CD14-positive monocyte (primary cell): Measurements from ENCODE around the gene COX6B1. TPM values are rescaled to one million over a fixed set of nuclear protein-coding genes. Genes with fewer than 3 reads are reported as not detected.

Source experiments
- DNase-seq, 3 donors: peaks; one replicate each; pipeline ENCODE4 v3.0.0-alpha.2; 2011 to 2022
- H2AFZ ChIP-seq: 2 replicates; pipeline ENCODE4 v1.6.0; 2012; ENCODE audit warnings: mild to moderate bottlenecking, low read depth, low read length, inconsistent platforms; ENCODE audit not compliant: insufficient read depth, poor library complexity, severe bottlenecking
- H3K27ac ChIP-seq, 2 donors: 1 replicate in 1 of 2; 2 replicates in 1 of 2; pipeline ENCODE4 v1.5.1; 2012 to 2013; ENCODE audit warnings: low read length in 2 of 2, control low read depth in 1 of 2, inconsistent platforms in 1 of 2, low read depth in 1 of 2, mild to moderate bottlenecking in 1 of 2
- H3K27me3 ChIP-seq, 2 donors: one replicate each; pipeline versions ENCODE4 v1.6.0 to v1.6.1; 2011 to 2013; ENCODE audit warnings: low read length in 2 of 2; ENCODE audit not compliant: control insufficient read depth in 2 of 2, insufficient read depth in 2 of 2
- H3K36me3 ChIP-seq, 2 donors: replicated peaks in 1 of 2; 1 replicate in 1 of 2; 2 replicates in 1 of 2; pipeline versions ENCODE4 v1.5.1 to v1.6.1; 2012 to 2013; ENCODE audit warnings: low read length in 2 of 2, control low read depth in 1 of 2, inconsistent platforms in 1 of 2, mild to moderate bottlenecking in 1 of 2; ENCODE audit not compliant: insufficient read depth in 2 of 2, control insufficient read depth in 1 of 2
- H3K4me1 ChIP-seq, 2 donors: 1 replicate in 1 of 2; 2 replicates in 1 of 2; pipeline versions ENCODE4 v1.5.1 to v1.6.1; 2012 to 2013; ENCODE audit warnings: low read length in 2 of 2, control low read depth in 1 of 2, inconsistent platforms in 1 of 2, mild to moderate bottlenecking in 1 of 2, moderate library complexity in 1 of 2; ENCODE audit not compliant: insufficient read depth in 2 of 2, control insufficient read depth in 1 of 2
- H3K4me2 ChIP-seq: replicated peaks from 2 replicates; pipeline ENCODE3; 2012; ENCODE audit warnings: low read length, moderate library complexity, mild to moderate bottlenecking; ENCODE audit not compliant: poor library complexity, severe bottlenecking; ENCODE audit errors: extremely low read depth
- H3K4me3 ChIP-seq, 3 experiments: fragments of 200-600 bp in 1 of 3; sonication (generic) in 1 of 3; replicated peaks in 1 of 3; 1 replicate in 2 of 3; 2 replicates in 1 of 3; pipeline ENCODE4 v1.5.1; 2011 to 2013; ENCODE audit warnings: low read length in 3 of 3, mild to moderate bottlenecking in 3 of 3, control low read depth in 2 of 3, low read depth in 2 of 3, inconsistent platforms in 1 of 3, moderate library complexity in 1 of 3
- H3K79me2 ChIP-seq: 2 replicates; pipeline ENCODE4 v1.6.0; 2012; ENCODE audit warnings: mild to moderate bottlenecking, control low read depth, inconsistent platforms, low read length, moderate library complexity; ENCODE audit not compliant: insufficient read depth
- H3K9ac ChIP-seq: 2 replicates; pipeline ENCODE4 v1.6.0; 2017; ENCODE audit warnings: low read length, mild to moderate bottlenecking; ENCODE audit not compliant: insufficient read depth, poor library complexity, severe bottlenecking
- H3K9me3 ChIP-seq, 2 donors: replicated peaks in 1 of 2; 1 replicate in 1 of 2; 2 replicates in 1 of 2; pipeline versions ENCODE4 v1.5.1 to v1.6.1; 2012 to 2013; ENCODE audit warnings: low read length in 2 of 2, control low read depth in 1 of 2; ENCODE audit not compliant: control insufficient read depth in 1 of 2, insufficient read depth in 1 of 2
- H4K20me1 ChIP-seq: 2 replicates; pipeline ENCODE4 v1.6.0; 2012; ENCODE audit warnings: mild to moderate bottlenecking, low read length, control low read depth, moderate library complexity; ENCODE audit not compliant: insufficient read depth
- H3K27ac Mint-ChIP-seq, 7 donors: one replicate each; pipeline ENCODE4 v1.8.0; 2020; ENCODE audit warnings: mild to moderate bottlenecking in 7 of 7, mixed read lengths in 7 of 7, moderate library complexity in 6 of 7, inconsistent platforms in 2 of 7
- H3K27me3 Mint-ChIP-seq, 3 donors: one replicate each; pipeline ENCODE4 v1.8.0; 2021 to 2022; ENCODE audit warnings: low read depth in 3 of 3, mild to moderate bottlenecking in 3 of 3, mixed read lengths in 3 of 3, moderate library complexity in 3 of 3, inconsistent platforms in 1 of 3
- H3K36me3 Mint-ChIP-seq, 2 donors: one replicate each; pipeline ENCODE4 v1.8.0; 2020; ENCODE audit warnings: mixed read lengths in 2 of 2, inconsistent platforms in 1 of 2, mild to moderate bottlenecking in 1 of 2
- H3K4me1 Mint-ChIP-seq: one replicate; pipeline ENCODE4 v1.8.0; 2020; ENCODE audit warnings: mild to moderate bottlenecking, mixed read lengths
- H3K4me3 Mint-ChIP-seq, 2 donors: one replicate each; pipeline ENCODE4 v1.8.0; 2020; ENCODE audit warnings: mild to moderate bottlenecking in 2 of 2, mixed read lengths in 2 of 2, moderate library complexity in 1 of 2
- H3K9me3 Mint-ChIP-seq, 7 donors: one replicate each; pipeline ENCODE4 v1.8.0; 2020 to 2022; ENCODE audit warnings: mixed read lengths in 7 of 7, mild to moderate bottlenecking in 6 of 7, moderate library complexity in 6 of 7, inconsistent platforms in 2 of 7
- WGBS: methylation state at CpG from one replicate; pipeline ENCODE4 v1.1.5; 2013; ENCODE audit warnings: missing lambda C conversion rate; ENCODE audit not compliant: insufficient coverage; 5-methylcytosine and 5-hydroxymethylcytosine counted together
- intact Hi-C, 2 donors: fragments of 100-400 bp; cut with micrococcal nuclease; formaldehyde crosslinking; loops; one replicate each; pipeline versions ENCODE4 v1.15.0 to v1.15.1; 2023
- polyA plus RNA-seq, 3 donors: library from polyadenylated mRNA; depleted of rRNA in 1 of 3; unstranded in 2 of 3; stranded (reverse) in 1 of 3; fragments of 300-500 nt in 2 of 3; fragments of >200 nt in 1 of 3; fragmentation: Illumina TruSeq in 2 of 3; gene quantifications; 1 replicate in 2 of 3; 2 replicates in 1 of 3; pipeline ENCODE4 v1.2.3, GENCODE V29; 2012 to 2021
- TF ChIP-seq, protein P1 (sequence below): fragments of 200-600 bp; IDR thresholded peaks from one replicate; pipeline ENCODE4 v1.8.0; 2022; ENCODE audit warnings: antibody characterized with exemption, mild to moderate bottlenecking

COX6B1 gene
- polyA plus RNA-seq, 3 donors: 611 to 948 (median 825) TPM

DNA sequence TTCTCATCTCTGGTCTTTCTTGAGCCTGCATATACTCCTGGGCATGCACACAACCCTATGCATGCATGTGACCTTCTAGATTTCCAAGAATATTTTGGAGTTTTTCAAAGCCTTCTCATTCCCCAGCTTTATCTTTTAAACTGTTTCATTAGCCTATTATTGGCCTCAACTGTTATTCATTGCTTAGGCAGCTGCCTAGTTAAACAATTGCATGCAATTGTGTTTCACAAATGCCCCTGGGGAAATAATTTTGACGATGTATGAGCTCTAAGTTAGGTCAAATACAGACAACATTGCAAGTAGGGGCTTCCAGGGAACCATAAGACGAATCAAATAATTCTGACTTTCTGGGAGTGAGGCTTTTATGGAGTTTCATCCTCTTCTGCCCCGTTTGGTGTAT lies 15.9 kb downstream of the COX6B1 start:
- no peak overlapping the region for H3K4me3 Mint-ChIP-seq
- peaks cover 37 to 38% of the 10 kb centered on the region in 2 donors for H3K36me3 ChIP-seq
- no peaks in the 10 kb centered on the region for H3K27me3 ChIP-seq
- H3K4me1 ChIP-seq: no peaks in the 10 kb centered on the region
- H3K9ac ChIP-seq: no peak overlapping the region
- no peak overlapping the region for H3K27ac Mint-ChIP-seq
- H3K36me3 Mint-ChIP-seq: peaks cover 9 to 17% of the 10 kb centered on the region in 2 donors
- H3K79me2 ChIP-seq: no peaks in the 10 kb centered on the region
- H2AFZ ChIP-seq: no peak overlapping the region
- WGBS: 100% methylated on average over 1 of the region's 3 CpGs
- H3K4me3 ChIP-seq: no peak overlapping the region
- TF ChIP-seq, protein P1, sequence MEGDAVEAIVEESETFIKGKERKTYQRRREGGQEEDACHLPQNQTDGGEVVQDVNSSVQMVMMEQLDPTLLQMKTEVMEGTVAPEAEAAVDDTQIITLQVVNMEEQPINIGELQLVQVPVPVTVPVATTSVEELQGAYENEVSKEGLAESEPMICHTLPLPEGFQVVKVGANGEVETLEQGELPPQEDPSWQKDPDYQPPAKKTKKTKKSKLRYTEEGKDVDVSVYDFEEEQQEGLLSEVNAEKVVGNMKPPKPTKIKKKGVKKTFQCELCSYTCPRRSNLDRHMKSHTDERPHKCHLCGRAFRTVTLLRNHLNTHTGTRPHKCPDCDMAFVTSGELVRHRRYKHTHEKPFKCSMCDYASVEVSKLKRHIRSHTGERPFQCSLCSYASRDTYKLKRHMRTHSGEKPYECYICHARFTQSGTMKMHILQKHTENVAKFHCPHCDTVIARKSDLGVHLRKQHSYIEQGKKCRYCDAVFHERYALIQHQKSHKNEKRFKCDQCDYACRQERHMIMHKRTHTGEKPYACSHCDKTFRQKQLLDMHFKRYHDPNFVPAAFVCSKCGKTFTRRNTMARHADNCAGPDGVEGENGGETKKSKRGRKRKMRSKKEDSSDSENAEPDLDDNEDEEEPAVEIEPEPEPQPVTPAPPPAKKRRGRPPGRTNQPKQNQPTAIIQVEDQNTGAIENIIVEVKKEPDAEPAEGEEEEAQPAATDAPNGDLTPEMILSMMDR: no peak
- peaks cover 11% of the 10 kb centered on the region for H4K20me1 ChIP-seq
- no peaks in the 10 kb centered on the region for H3K9me3 ChIP-seq
- peaks cover 2 to 7% (median 6%) of the 10 kb centered on the region in 3 donors for H3K27me3 Mint-ChIP-seq
- intact Hi-C loops: no loop called here
- no peak for DNase-seq
- H3K4me2 ChIP-seq: no peak overlapping the region
- no peak overlapping the region for H3K27ac ChIP-seq
- peaks cover 0 to 1% (median 0%) of the 10 kb centered on the region in 7 donors for H3K9me3 Mint-ChIP-seq
- H3K4me1 Mint-ChIP-seq: no peaks in the 10 kb centered on the region

DNA sequence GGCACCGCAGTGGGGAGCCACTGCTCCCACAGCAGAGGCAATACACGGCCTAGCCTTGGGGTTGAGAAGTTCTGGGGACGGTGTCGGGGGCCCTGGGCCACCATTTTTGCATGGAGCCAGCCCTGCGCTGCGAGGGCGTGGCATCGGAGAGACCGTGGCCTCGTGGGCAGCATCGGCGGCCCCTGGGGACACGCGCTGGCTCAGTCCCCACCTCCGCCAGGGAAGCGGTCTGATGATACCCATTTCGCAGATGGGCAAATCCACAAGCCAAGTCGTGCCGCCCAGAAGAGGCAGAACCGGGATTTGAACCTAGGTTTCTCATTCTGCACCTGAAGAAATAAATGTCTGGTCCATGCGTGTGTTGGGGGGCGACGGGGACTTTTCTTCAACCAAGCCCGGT lies 17.0 kb downstream of the COX6B1 start:
- Histone ChIP-seq H3K4me3 (no peak overlapping the region), H3K4me2 (no peak overlapping the region), H3K79me2 (no peaks in the 10 kb centered on the region), H3K4me1 (no peaks in the 10 kb centered on the region), H3K27ac (no peak overlapping the region), H3K9me3 (no peaks in the 10 kb centered on the region), H3K36me3 (peaks cover 26 to 28% of the 10 kb centered on the region in 2 donors), H4K20me1 (peaks cover 8% of the 10 kb centered on the region), H3K9ac (no peak overlapping the region), H3K27me3 (no peaks in the 10 kb centered on the region), H2AFZ (no peak overlapping the region)
- TF ChIP-seq, protein P1: no peak
- no peak for DNase-seq
- 97% methylated on average over 23 of the region's 24 CpGs for WGBS
- H3K4me1 Mint-ChIP-seq: no peaks in the 10 kb centered on the region
- intact Hi-C loops: no loop called here
- no peak overlapping the region for H3K4me3 Mint-ChIP-seq
- no peak overlapping the region for H3K27ac Mint-ChIP-seq
- H3K27me3 Mint-ChIP-seq: peaks cover 10 to 15% (median 13%) of the 10 kb centered on the region in 3 donors
- H3K36me3 Mint-ChIP-seq: peaks cover 0 to 11% of the 10 kb centered on the region in 2 donors
- peaks cover 0 to 4% (median 0%) of the 10 kb centered on the region in 7 donors for H3K9me3 Mint-ChIP-seq
